22Rv1 (cell line): ENCODE measurements around the gene GPR83.

ENCODE experiments used
- CTCF ChIP-seq: fragments of 450-650 bp; IDR thresholded peaks from 2 replicates; pipeline ENCODE4 v1.5.1; 2017; ENCODE audit warnings: mild to moderate bottlenecking
- ZFX ChIP-seq: fragments of 450-650 bp; IDR thresholded peaks from 2 replicates; pipeline ENCODE4 v1.6.1; 2017; ENCODE audit warnings: antibody characterized with exemption, borderline replicate concordance

- TF ChIP-seq ZFX (no peak), CTCF (no peak)
Observed at GRCh38 chr11:94402355-94402754, 1.1 kb upstream of the GPR83 start.
